Esophagus squamous epithelium (tissue), 5 donors: Measurements from ENCODE around the gene CFAP47. TPM values are rescaled to one million over a fixed set of nuclear protein-coding genes. Genes with fewer than 3 reads are reported as not detected.
"Not testable (repeated sequence)": the region's sequence is repeated elsewhere in the genome, so short reads cannot be mapped to it uniquely, and the experiment has no call there.

ENCODE experiments used
- DNase-seq: peaks from one replicate; lab custom pipeline; 2025; lab: John Stamatoyannopoulos, UW
- H3K27ac ChIP-seq, 4 donors: fragments of 200-600 bp; sonication (generic); one replicate each; pipeline ENCODE4 v1.5.1; 2016 to 2019; ENCODE audit warnings: mild to moderate bottlenecking in 1 of 4
- H3K27me3 ChIP-seq, 4 donors: fragments of 200-600 bp; sonication (generic); 1 replicate in 3 of 4; 2 replicates in 1 of 4; pipeline versions ENCODE4 v1.5.1 to v1.6.0; 2017 to 2021; ENCODE audit warnings: antibody characterized with exemption in 1 of 4
- H3K36me3 ChIP-seq, 3 donors: fragments of 200-600 bp; sonication (generic); one replicate each; pipeline ENCODE4 v1.5.1; 2016 to 2019
- H3K4me1 ChIP-seq, 3 donors: fragments of 200-600 bp; sonication (generic); one replicate each; pipeline ENCODE4 v1.5.1; 2017 to 2019
- H3K4me3 ChIP-seq, 4 donors: fragments of 200-600 bp; sonication (generic); 1 replicate in 3 of 4; 2 replicates in 1 of 4; pipeline ENCODE4 v1.5.1; 2016 to 2019; ENCODE audit warnings: mild to moderate bottlenecking in 2 of 4, moderate library complexity in 1 of 4
- H3K9me3 ChIP-seq, 3 donors: fragments of 200-600 bp; sonication (generic); one replicate each; pipeline ENCODE4 v1.5.1; 2016 to 2019
- POLR2A ChIP-seq, 4 donors: fragments of 450-650 bp; IDR thresholded peaks; one replicate each; pipeline ENCODE4 v1.6.1; 2017; ENCODE audit warnings: antibody characterized with exemption in 4 of 4, mild to moderate bottlenecking in 4 of 4, moderate library complexity in 3 of 4
- WGBS, 2 donors: methylation state at CpG; one replicate each; pipeline ENCODE4 v1.1.5; 2018; 5-methylcytosine and 5-hydroxymethylcytosine counted together
- intact Hi-C: fragments of 100-400 bp; cut with DNase I; formaldehyde crosslinking; loops from one replicate; pipeline ENCODE4 v1.15.0; 2022
- total RNA-seq, 4 donors: library from RNA; depleted of rRNA; stranded (reverse); fragments of >200 nt; gene quantifications; one replicate each; pipeline ENCODE4 v1.1.0, GENCODE V29; 2016
- TF ChIP-seq, protein P1 (sequence below), 6 experiments: fragments of 450-650 bp in 4 of 6; fragments of 200-600 bp in 2 of 6; sonication (generic) in 2 of 6; IDR thresholded peaks; one replicate each; pipeline ENCODE4 v1.5.1; 2016 to 2019; ENCODE audit warnings: antibody characterized with exemption in 6 of 6, mild to moderate bottlenecking in 4 of 6, moderate library complexity in 4 of 6
- donor health status: DM: yes; HTN: yes; CAD: no.

CFAP47 gene
- total RNA-seq, 4 donors from 2014 or later: not detected

DNA sequence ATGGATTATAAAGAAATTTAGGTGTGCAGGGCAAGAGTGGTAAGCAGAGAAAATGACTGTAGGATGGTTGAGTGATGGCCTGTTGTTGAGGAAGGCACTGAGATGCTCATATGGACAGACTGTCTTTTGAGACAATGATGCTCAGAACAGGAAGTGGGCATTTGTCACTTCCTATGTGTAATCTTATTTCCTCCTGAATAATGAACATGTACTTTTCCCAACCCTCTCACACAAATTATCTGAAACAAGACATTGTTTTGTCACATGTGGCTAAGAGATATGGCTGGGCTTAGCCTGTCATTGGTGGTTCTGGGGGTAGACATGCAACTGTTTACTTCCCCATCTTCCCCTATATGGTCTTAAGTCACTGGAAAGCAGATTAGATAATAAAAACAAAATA, 240.5 kb downstream of the CFAP47 start:
- Histone ChIP-seq H3K36me3 (no peaks in the 10 kb centered on the region), H3K4me3 (no peak overlapping the region), H3K4me1 (no peaks in the 10 kb centered on the region), H3K27me3 (no peaks in the 10 kb centered on the region), H3K27ac (no peak overlapping the region), H3K9me3 (no peaks in the 10 kb centered on the region)
- DNase-seq: no peak
- intact Hi-C loops: no loop called here
- TF ChIP-seq, protein P1, sequence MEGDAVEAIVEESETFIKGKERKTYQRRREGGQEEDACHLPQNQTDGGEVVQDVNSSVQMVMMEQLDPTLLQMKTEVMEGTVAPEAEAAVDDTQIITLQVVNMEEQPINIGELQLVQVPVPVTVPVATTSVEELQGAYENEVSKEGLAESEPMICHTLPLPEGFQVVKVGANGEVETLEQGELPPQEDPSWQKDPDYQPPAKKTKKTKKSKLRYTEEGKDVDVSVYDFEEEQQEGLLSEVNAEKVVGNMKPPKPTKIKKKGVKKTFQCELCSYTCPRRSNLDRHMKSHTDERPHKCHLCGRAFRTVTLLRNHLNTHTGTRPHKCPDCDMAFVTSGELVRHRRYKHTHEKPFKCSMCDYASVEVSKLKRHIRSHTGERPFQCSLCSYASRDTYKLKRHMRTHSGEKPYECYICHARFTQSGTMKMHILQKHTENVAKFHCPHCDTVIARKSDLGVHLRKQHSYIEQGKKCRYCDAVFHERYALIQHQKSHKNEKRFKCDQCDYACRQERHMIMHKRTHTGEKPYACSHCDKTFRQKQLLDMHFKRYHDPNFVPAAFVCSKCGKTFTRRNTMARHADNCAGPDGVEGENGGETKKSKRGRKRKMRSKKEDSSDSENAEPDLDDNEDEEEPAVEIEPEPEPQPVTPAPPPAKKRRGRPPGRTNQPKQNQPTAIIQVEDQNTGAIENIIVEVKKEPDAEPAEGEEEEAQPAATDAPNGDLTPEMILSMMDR (IDR thresholded peaks at IDR 0.05): no peak
- no peak for TF ChIP-seq POLR2A (IDR thresholded peaks at IDR 0.05)

DNA sequence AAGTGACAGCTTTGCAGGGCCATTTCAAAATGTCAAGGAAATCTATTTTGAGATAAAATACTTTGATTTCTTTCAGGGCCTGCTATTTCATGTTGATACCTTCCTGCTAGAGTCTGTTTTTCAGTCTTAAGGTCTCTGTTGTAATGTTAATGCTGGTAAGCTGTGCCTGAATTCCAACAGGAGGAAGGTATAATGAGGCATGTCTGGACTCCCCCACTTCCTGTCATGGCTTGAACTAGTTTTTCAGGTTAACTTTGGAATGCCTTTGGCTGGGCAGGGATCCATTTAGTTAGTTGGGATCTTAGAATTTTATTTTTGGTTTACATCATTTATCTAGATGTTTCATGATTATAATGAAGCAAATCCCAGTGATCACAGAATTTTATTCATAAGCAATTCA, 279.0 kb downstream of the CFAP47 start:
- Histone ChIP-seq H3K4me1 (peaks cover 0 to 9% (median 5%) of the 10 kb centered on the region in 3 donors), H3K4me3 (no peak overlapping the region), H3K36me3 (no peaks in the 10 kb centered on the region), H3K9me3 (no peaks in the 10 kb centered on the region), H3K27me3 (no peaks in the 10 kb centered on the region), H3K27ac (peak overlapping the region in 1 of 4 donors; percentile 17)
- TF ChIP-seq, protein P1 (IDR thresholded peaks at IDR 0.05): no peak
- no peak for TF ChIP-seq POLR2A (IDR thresholded peaks at IDR 0.05)
- intact Hi-C loops: no loop called here
- no peak for DNase-seq

DNA sequence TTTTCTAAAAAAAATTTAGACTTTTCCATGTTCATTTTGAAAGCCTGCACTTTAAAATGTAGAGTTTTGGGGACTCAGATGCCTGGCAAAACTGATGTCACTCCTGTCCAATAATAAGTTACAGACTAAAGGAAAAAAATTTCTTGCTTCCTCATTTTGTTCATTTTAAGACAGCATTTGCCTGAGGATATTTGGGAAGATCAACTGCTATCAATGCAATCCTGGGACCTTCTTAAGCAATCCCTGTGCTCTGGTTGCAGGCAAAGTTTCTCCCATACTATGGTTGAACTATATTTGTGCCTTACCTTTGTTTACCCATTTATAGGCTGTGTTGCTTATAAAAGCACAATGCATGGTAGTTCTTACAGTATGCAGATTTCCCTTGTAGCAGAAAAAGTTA, 280.4 kb downstream of the CFAP47 start:
- TF ChIP-seq POLR2A (IDR thresholded peaks at IDR 0.05): no peak
- TF ChIP-seq, protein P1 (IDR thresholded peaks at IDR 0.05): no peak
- DNase-seq: no peak
- intact Hi-C loops: no loop called here
- H3K27me3 ChIP-seq: no peaks in the 10 kb centered on the region
- peaks cover 0 to 9% (median 5%) of the 10 kb centered on the region in 3 donors for H3K4me1 ChIP-seq
- H3K9me3 ChIP-seq: no peaks in the 10 kb centered on the region
- no peak overlapping the region for H3K4me3 ChIP-seq
- no peak overlapping the region for H3K27ac ChIP-seq
- H3K36me3 ChIP-seq: no peaks in the 10 kb centered on the region

DNA sequence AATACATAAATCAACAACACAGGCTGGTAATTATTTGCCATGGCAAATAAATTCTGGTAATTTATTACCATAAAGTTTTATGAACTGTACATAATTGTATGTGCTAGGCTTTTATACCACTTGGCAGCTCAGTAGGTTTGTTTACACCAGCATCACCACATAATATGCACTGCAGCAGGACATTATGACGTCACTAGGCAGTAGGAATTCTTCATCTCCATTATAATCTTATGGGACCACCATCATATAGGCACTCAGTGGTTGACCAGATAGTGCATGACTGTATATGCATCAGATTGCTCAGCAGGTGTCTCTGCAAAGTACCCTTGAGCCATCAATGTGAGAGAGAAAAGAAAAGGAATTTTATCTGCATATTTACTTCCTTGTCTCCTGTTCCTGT, 295.4 kb downstream of the CFAP47 start:
- no peak overlapping the region for H3K27ac ChIP-seq
- DNase-seq: no peak
- no peak overlapping the region for H3K4me3 ChIP-seq
- intact Hi-C loops: no loop called here
- H3K4me1 ChIP-seq: no peaks in the 10 kb centered on the region
- WGBS, 2 donors: 38 to 60% methylated on average over 1 of the region's 1 CpG
- H3K27me3 ChIP-seq: no peaks in the 10 kb centered on the region
- no peak for TF ChIP-seq POLR2A (IDR thresholded peaks at IDR 0.05)
- TF ChIP-seq, protein P1 (IDR thresholded peaks at IDR 0.05): no peak
- H3K9me3 ChIP-seq: no peaks in the 10 kb centered on the region
- H3K36me3 ChIP-seq: no peaks in the 10 kb centered on the region

DNA sequence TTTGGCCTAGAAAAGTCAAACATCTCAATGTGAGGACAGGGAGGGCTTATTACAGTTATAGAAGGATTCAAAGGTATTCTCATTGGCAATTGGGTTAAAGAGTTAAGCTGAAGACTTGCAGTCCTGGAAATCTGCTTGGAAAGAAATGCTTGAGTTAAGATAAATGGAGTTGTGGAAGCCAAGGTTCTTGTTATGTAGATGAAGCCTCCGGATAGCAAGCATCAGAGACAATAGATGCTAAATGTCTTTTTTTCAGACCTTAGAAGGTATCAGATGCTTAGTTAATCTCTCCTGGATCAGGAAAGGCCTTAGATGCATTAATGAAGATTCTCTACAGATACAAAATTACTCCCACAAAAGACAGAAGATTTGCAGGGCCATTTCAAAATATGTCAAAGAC, 299.3 kb downstream of the CFAP47 start:
- H3K9me3 ChIP-seq: no peaks in the 10 kb centered on the region
- no peak for TF ChIP-seq POLR2A (IDR thresholded peaks at IDR 0.05)
- TF ChIP-seq, protein P1 (IDR thresholded peaks at IDR 0.05): no peak
- no peaks in the 10 kb centered on the region for H3K4me1 ChIP-seq
- intact Hi-C loops: no loop called here
- 36 to 50% methylated on average over 1 of the region's 1 CpG for WGBS, 2 donors
- DNase-seq: no peak
- H3K27ac ChIP-seq: no peak overlapping the region
- H3K4me3 ChIP-seq: no peak overlapping the region
- no peaks in the 10 kb centered on the region for H3K36me3 ChIP-seq
- no peaks in the 10 kb centered on the region for H3K27me3 ChIP-seq

DNA sequence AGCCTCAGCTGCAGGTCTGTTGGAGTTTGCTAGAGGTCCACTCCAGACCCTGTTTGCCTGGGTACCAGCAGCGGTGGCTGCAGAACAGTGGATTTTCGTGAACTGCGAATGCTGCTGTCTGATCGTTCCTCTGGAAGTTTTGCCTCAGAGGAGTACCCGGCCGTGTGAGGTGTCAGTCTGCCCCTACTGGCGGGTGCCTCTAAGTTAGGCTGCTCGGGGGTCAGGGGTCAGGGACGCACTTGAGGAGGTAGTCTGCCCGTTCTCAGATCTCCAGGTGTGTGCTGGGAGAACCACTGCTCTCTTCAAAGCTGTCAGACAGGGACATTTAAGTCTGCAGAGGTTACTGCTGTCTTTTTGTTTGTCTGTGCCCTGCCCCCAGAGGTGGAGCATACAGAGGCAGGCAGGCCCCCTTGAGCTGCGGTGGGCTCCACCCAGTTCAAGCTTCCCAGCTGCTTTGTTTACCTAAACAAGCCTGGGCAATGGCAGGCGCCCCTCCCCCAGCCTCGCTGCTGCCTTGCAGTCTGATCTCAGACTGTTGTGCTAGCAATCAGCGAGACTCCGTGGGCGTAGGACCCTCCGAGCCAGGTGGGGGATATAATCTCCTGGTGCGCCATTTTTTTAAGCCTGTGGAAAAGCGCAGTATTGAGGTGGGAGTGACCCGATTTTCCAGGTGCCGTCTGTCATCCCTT, 315.4 kb downstream of the CFAP47 start:
- 100% methylated on average over 6 of the region's 21 CpGs; no CpG with 5 or more reads in 1 of the 2 donors for whole genome bisulfite sequencing, 2 donors
- DNase-seq, H3K27ac ChIP-seq, H3K9me3 ChIP-seq, H3K27me3 ChIP-seq, intact Hi-C loops, H3K4me1 ChIP-seq, H3K36me3 ChIP-seq, H3K4me3 ChIP-seq: not testable (repeated sequence)
